ENCODE data around the gene BBS2. TPM values are rescaled to one million over a fixed set of nuclear protein-coding genes. Genes with fewer than 3 reads are reported as not detected.

BBS2 gene
- total and polyA plus RNA-seq, 9 of the 15 experiments (the other 6 are each of a cell fraction or from before 2014, with no cell fraction given), result 4.2 to 22.7 (median 10.2) TPM

GRCh38 chr16:56519459-56520250 is at the start of gene BBS2 (continued):
- TF ChIP-seq KDM5B (IDR thresholded peaks at IDR 0.05; ENCODE audit: insufficient replicate concordance, low read depth, low read length) (peak; percentile 82), PRPF4 (IDR thresholded peaks at IDR 0.05; ENCODE audit: insufficient read depth, low read depth, low read length, poor library complexity, severe bottlenecking) (no peak), ZNF449 (CRISPR knock-in tag; IDR thresholded peaks at IDR 0.05) (no peak), CBX1 (IDR thresholded peaks at IDR 0.05; ENCODE audit: low read depth) (no peak), ETS2 (tag; IDR thresholded peaks at IDR 0.05; ENCODE audit: borderline replicate concordance, poor library complexity, severe bottlenecking) (no peak), ZFPM2 (CRISPR knock-in tag; IDR thresholded peaks at IDR 0.05) (no peak), ZNF263 (CRISPR knock-in tag; IDR thresholded peaks at IDR 0.05; ENCODE audit: borderline replicate concordance) (peak; percentile 66), NFYB (IDR thresholded peaks at IDR 0.05; ENCODE audit: extremely low read depth, insufficient read length) (no peak), SMARCE1 (IDR thresholded peaks at IDR 0.05) (no peak), ARNT (IDR thresholded peaks at IDR 0.05) (no peak), CLOCK (CRISPR knock-in tag; IDR thresholded peaks at IDR 0.05; ENCODE audit: borderline replicate concordance) (no peak), EHMT2 (IDR thresholded peaks at IDR 0.05) (no peak), ZNF609 (CRISPR knock-in tag; IDR thresholded peaks at IDR 0.05; ENCODE audit: borderline replicate concordance) (no peak), RAD51 (IDR thresholded peaks at IDR 0.05; ENCODE audit: borderline replicate concordance, low read depth) (no peak), DIDO1 (tag; IDR thresholded peaks at IDR 0.05; ENCODE audit: low read depth) (no peak)

Data from K562 (cell line).